K562 (cell line): Measurements from ENCODE around the gene C15orf62. TPM values are rescaled to one million over a fixed set of nuclear protein-coding genes. Genes with fewer than 3 reads are reported as not detected.

Source experiments
- ARID2 ChIP-seq: fragments of 450-650 bp; IDR thresholded peaks from 2 replicates; pipeline ENCODE4 v1.6.1; 2017; ENCODE audit warnings: antibody characterized with exemption, mild to moderate bottlenecking
- CREBBP ChIP-seq: IDR thresholded peaks from one replicate; pipeline ENCODE4 v1.6.1; 2012; ENCODE audit warnings: low read depth, mild to moderate bottlenecking, control low read depth, inconsistent platforms, low read length
- DMBX1 ChIP-seq: fragments of 250-450 bp; sonication (Bioruptor Pico); IDR thresholded peaks from 2 replicates; pipeline ENCODE4 v1.8.0; 2022; ENCODE audit warnings: inconsistent platforms, mild to moderate bottlenecking, moderate library complexity, borderline replicate concordance
- EGR1 ChIP-seq: fragments of 450-650 bp; conservative IDR thresholded peaks from 2 replicates; pipeline ENCODE4 v1.6.1; 2017; ENCODE audit warnings: mild to moderate bottlenecking
- EP300 ChIP-seq: IDR thresholded peaks from 2 replicates; pipeline ENCODE4 v1.6.1; 2012; ENCODE audit warnings: low read length, improper control_type of control experiment
- EP400 ChIP-seq: fragments of 450-650 bp; IDR thresholded peaks from 2 replicates; pipeline ENCODE4 v1.6.1; 2017; ENCODE audit warnings: antibody characterized with exemption, mild to moderate bottlenecking, moderate library complexity
- ESRRA ChIP-seq: fragments of 450-650 bp; IDR thresholded peaks from 2 replicates; pipeline ENCODE4 v1.6.1; 2014; ENCODE audit warnings: low read depth, mild to moderate bottlenecking, moderate library complexity, borderline replicate concordance
- MBD2 ChIP-seq: sonication (generic); IDR thresholded peaks from 2 replicates; pipeline ENCODE4 v1.6.1; 2016; ENCODE audit warnings: low read depth, borderline replicate concordance
- MCM5 ChIP-seq: fragments of 450-650 bp; IDR thresholded peaks from 2 replicates; pipeline ENCODE4 v1.6.1; 2016; ENCODE audit warnings: low read depth
- PHTF2 ChIP-seq: fragments of 250-450 bp; sonication (Bioruptor Pico); IDR thresholded peaks from 2 replicates; pipeline ENCODE4 v1.5.0; 2021; ENCODE audit warnings: mild to moderate bottlenecking
- RAD21 ChIP-seq, 2 experiments: fragments of 250-450 bp in 1 of 2; fragments of 450-650 bp in 1 of 2; sonication (Bioruptor Pico) in 1 of 2; formaldehyde crosslinking in 1 of 2; IDR thresholded peaks in 1 of 2; conservative IDR thresholded peaks in 1 of 2; 2 replicates each; pipeline versions ENCODE4 v1.4.0 to v1.8.0; 2020 to 2022; ENCODE audit warnings: mild to moderate bottlenecking in 2 of 2, moderate library complexity in 1 of 2
- RFX1 ChIP-seq: fragments of 450-650 bp; IDR thresholded peaks from 2 replicates; pipeline ENCODE4 v1.6.1; 2016; ENCODE audit warnings: mild to moderate bottlenecking, moderate library complexity
- RNF2 ChIP-seq: sonication (generic); IDR thresholded peaks from 2 replicates; pipeline ENCODE4 v1.6.1; 2016
- TAF1 ChIP-seq: IDR thresholded peaks from 2 replicates; pipeline ENCODE4 v1.6.1; 2011; ENCODE audit warnings: mild to moderate bottlenecking, low read length, moderate library complexity; ENCODE audit not compliant: insufficient read depth, control insufficient read depth, severe bottlenecking; ENCODE audit errors: extremely low read depth
- TEAD2 ChIP-seq: fragments of 450-650 bp; IDR thresholded peaks from 2 replicates; pipeline ENCODE4 v1.6.1; 2016; ENCODE audit warnings: missing genetic modification characterization, control low read depth, missing compliant biosample characterization
- ZBTB17 ChIP-seq: fragments of 450-650 bp; formaldehyde crosslinking; IDR thresholded peaks from 2 replicates; pipeline ENCODE4 v1.4.0; 2020; ENCODE audit warnings: mild to moderate bottlenecking
- polyA plus RNA-seq, 8 experiments: library from polyadenylated mRNA; depleted of rRNA in 4 of 8; stranded (reverse) in 5 of 8; unstranded in 3 of 8; fragments of >200 nt; fragmentation: Nextera tagmentation in 2 of 8; fragmentation: Illumina TruSeq in 1 of 8; extraction: Ambion mirVana in 2 of 8; extraction: Trizol in 1 of 8; gene quantifications; 2 replicates each; pipeline versions ENCODE4 v1.2.1 to v1.2.3, GENCODE V29; 2011 to 2014; ENCODE audit warnings: inconsistent platforms in 1 of 8, missing spikeins in 1 of 8
- total RNA-seq, 7 experiments: library from RNA; depleted of rRNA in 6 of 7; stranded (reverse); fragments of >200 nt in 6 of 7; fragmentation: Illumina TruSeq in 2 of 7; extraction: Trizol in 2 of 7; gene quantifications; 2 replicates each; pipeline versions ENCODE4 v1.2.1 to v1.2.3, GENCODE V29; 2011 to 2021; ENCODE audit warnings: low replicate concordance in 1 of 7
- TF ChIP-seq, protein P1 (sequence below): sonication (generic); formaldehyde crosslinking; IDR thresholded peaks from 2 replicates; pipeline ENCODE4 v1.8.1; 2023; ENCODE audit warnings: mild to moderate bottlenecking, missing genetic modification reagents, moderate library complexity
- TF ChIP-seq, protein P2 (sequence below): fragments of 250-450 bp; sonication (Bioruptor Pico); IDR thresholded peaks from 2 replicates; pipeline ENCODE4 v1.4.0; 2020
- TF ChIP-seq, protein P3 (sequence below): sonication (generic); formaldehyde crosslinking; IDR thresholded peaks from 2 replicates; pipeline ENCODE4 v1.8.0; 2022; ENCODE audit warnings: mild to moderate bottlenecking, missing genetic modification reagents
- TF ChIP-seq, protein P4 (sequence below): sonication (generic); formaldehyde crosslinking; IDR thresholded peaks from 2 replicates; pipeline ENCODE4 v1.8.1; 2023; ENCODE audit warnings: mild to moderate bottlenecking, missing genetic modification reagents
- TF ChIP-seq, protein P5 (sequence below): sonication (generic); formaldehyde crosslinking; IDR thresholded peaks from 2 replicates; pipeline ENCODE4 v1.8.0; 2023; ENCODE audit warnings: mild to moderate bottlenecking, missing genetic modification reagents

The C15orf62 gene
- total and polyA plus RNA-seq, 9 of the 15 experiments (the other 6 are each of a cell fraction or from before 2014, with no cell fraction given): 0.01 to 0.76 (median 0.30) TPM; not detected in 1

DNA sequence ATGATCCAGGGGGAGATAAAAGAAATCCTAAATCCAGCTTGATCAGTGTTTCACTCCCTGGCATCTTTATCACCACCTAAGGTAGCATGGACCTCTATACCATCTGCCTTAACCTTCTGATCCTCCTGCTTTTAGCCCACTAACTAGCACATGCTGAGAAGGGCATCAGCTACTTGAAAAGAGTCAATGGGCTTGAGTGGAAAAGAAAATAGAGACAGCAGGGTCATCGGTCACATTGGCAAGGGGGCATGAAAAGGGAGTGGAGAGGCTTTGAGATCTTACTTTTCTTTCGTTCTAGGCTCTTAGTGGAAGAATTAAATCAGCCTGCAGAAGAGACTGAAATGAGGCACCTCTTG, 36.9 kb downstream of the C15orf62 start (continued):
- TF ChIP-seq, protein P1, sequence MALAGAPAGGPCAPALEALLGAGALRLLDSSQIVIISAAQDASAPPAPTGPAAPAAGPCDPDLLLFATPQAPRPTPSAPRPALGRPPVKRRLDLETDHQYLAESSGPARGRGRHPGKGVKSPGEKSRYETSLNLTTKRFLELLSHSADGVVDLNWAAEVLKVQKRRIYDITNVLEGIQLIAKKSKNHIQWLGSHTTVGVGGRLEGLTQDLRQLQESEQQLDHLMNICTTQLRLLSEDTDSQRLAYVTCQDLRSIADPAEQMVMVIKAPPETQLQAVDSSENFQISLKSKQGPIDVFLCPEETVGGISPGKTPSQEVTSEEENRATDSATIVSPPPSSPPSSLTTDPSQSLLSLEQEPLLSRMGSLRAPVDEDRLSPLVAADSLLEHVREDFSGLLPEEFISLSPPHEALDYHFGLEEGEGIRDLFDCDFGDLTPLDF (CRISPR knock-in tag): no peak
- no peak for TF ChIP-seq RFX1
- TF ChIP-seq, protein P2, sequence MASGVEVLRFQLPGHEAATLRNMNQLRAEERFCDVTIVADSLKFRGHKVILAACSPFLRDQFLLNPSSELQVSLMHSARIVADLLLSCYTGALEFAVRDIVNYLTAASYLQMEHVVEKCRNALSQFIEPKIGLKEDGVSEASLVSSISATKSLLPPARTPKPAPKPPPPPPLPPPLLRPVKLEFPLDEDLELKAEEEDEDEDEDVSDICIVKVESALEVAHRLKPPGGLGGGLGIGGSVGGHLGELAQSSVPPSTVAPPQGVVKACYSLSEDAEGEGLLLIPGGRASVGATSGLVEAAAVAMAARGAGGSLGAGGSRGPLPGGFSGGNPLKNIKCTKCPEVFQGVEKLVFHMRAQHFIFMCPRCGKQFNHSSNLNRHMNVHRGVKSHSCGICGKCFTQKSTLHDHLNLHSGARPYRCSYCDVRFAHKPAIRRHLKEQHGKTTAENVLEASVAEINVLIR (CRISPR knock-in tag): no peak
- TF ChIP-seq, protein P3, sequence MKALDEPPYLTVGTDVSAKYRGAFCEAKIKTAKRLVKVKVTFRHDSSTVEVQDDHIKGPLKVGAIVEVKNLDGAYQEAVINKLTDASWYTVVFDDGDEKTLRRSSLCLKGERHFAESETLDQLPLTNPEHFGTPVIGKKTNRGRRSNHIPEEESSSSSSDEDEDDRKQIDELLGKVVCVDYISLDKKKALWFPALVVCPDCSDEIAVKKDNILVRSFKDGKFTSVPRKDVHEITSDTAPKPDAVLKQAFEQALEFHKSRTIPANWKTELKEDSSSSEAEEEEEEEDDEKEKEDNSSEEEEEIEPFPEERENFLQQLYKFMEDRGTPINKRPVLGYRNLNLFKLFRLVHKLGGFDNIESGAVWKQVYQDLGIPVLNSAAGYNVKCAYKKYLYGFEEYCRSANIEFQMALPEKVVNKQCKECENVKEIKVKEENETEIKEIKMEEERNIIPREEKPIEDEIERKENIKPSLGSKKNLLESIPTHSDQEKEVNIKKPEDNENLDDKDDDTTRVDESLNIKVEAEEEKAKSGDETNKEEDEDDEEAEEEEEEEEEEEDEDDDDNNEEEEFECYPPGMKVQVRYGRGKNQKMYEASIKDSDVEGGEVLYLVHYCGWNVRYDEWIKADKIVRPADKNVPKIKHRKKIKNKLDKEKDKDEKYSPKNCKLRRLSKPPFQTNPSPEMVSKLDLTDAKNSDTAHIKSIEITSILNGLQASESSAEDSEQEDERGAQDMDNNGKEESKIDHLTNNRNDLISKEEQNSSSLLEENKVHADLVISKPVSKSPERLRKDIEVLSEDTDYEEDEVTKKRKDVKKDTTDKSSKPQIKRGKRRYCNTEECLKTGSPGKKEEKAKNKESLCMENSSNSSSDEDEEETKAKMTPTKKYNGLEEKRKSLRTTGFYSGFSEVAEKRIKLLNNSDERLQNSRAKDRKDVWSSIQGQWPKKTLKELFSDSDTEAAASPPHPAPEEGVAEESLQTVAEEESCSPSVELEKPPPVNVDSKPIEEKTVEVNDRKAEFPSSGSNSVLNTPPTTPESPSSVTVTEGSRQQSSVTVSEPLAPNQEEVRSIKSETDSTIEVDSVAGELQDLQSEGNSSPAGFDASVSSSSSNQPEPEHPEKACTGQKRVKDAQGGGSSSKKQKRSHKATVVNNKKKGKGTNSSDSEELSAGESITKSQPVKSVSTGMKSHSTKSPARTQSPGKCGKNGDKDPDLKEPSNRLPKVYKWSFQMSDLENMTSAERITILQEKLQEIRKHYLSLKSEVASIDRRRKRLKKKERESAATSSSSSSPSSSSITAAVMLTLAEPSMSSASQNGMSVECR (CRISPR knock-in tag): no peak
- no peak for TF ChIP-seq TAF1
- TF ChIP-seq RNF2: no peak
- no peak for TF ChIP-seq DMBX1 (CRISPR knock-in tag)
- TF ChIP-seq MCM5: no peak
- TF ChIP-seq PHTF2 (CRISPR knock-in tag): no peak
- TF ChIP-seq, protein P4, sequence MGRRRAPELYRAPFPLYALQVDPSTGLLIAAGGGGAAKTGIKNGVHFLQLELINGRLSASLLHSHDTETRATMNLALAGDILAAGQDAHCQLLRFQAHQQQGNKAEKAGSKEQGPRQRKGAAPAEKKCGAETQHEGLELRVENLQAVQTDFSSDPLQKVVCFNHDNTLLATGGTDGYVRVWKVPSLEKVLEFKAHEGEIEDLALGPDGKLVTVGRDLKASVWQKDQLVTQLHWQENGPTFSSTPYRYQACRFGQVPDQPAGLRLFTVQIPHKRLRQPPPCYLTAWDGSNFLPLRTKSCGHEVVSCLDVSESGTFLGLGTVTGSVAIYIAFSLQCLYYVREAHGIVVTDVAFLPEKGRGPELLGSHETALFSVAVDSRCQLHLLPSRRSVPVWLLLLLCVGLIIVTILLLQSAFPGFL (CRISPR knock-in tag): no peak
- TF ChIP-seq ESRRA: no peak
- no peak for TF ChIP-seq MBD2
- no peak for TF ChIP-seq TEAD2 (tag)
- TF ChIP-seq ZBTB17: no peak
- TF ChIP-seq, protein P5, sequence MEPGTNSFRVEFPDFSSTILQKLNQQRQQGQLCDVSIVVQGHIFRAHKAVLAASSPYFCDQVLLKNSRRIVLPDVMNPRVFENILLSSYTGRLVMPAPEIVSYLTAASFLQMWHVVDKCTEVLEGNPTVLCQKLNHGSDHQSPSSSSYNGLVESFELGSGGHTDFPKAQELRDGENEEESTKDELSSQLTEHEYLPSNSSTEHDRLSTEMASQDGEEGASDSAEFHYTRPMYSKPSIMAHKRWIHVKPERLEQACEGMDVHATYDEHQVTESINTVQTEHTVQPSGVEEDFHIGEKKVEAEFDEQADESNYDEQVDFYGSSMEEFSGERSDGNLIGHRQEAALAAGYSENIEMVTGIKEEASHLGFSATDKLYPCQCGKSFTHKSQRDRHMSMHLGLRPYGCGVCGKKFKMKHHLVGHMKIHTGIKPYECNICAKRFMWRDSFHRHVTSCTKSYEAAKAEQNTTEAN (CRISPR knock-in tag): no peak
- no peak for TF ChIP-seq CREBBP
- TF ChIP-seq EP300: no peak
- no peak for TF ChIP-seq RAD21 (CRISPR knock-in tag; conservative IDR thresholded peaks at IDR 0.05 in 1 of 2, IDR thresholded peaks at IDR 0.05 in 1 of 2)
- no peak for TF ChIP-seq ARID2
- TF ChIP-seq EGR1: no peak
- peak; percentile 63; the same call in 1 of the 2 replicates for TF ChIP-seq EP400
